ENCODE measurements around the gene PROM1.

The PROM1 gene

DNA sequence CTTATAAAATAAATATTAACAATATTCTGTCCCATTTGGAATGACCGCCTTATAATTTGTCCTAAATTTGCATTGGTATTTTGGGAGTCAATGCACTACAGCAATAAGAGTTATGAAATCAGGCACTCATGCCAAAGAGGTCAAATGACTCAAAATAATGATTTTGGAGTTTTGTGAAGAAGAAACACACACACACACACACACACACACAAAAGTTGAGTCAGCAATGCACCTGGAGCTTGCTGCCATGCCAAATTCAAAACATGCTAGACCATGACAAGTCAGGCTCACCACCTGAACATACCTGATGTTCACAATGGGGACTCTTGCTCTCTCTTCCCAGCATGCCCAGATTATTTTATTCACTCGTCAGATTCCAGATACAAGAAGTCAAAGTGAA, 56.7 kb downstream of the PROM1 start:
- in situ Hi-C loops (cut with HindIII; ENCODE audit: low pct_unique_long_range_greater_than_20kb, low sequenced_read_pairs): no loop called here
- TF ChIP-seq JUND (IDR thresholded peaks at IDR 0.05; ENCODE audit: low read depth): no peak
- no peak for DNase-seq (ENCODE audit: low read depth in 1 of 2, low spot score in 1 of 2)

DNA sequence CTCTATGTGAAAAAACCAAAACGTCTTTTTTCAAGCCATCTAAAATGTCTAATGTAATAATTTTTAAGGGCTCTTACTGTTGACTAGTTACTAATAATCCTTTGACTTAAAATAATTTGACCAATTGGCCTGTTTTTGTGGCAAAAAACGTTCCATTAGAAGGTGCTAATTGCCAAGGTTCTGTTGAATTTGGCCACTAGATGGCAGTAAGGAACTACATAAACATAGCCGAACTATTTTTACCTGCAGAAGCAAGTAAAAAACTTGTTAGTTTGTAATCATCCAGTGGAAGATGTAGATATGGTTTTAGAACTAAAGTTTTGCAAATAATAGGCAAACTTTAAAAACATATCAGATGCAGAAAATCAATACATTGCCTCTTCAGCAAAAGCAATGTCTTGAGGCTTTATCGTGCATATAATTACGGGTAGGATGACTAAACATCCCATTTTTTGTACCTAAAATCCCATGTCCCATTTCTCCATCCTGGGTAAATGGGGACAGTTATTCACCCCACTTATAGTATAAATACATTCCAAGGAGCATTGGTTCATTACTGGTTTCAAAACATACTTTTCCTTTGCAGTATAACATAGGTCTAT, 57.6 kb downstream of the PROM1 start:
- in situ Hi-C loops (cut with HindIII; ENCODE audit: low pct_unique_long_range_greater_than_20kb, low sequenced_read_pairs): no loop called here
- DNase-seq (ENCODE audit: low read depth in 1 of 2, low spot score in 1 of 2): peak in 1 of 2 experiments; percentile 63
- TF ChIP-seq JUND (IDR thresholded peaks at IDR 0.05; ENCODE audit: low read depth): no peak

DNA sequence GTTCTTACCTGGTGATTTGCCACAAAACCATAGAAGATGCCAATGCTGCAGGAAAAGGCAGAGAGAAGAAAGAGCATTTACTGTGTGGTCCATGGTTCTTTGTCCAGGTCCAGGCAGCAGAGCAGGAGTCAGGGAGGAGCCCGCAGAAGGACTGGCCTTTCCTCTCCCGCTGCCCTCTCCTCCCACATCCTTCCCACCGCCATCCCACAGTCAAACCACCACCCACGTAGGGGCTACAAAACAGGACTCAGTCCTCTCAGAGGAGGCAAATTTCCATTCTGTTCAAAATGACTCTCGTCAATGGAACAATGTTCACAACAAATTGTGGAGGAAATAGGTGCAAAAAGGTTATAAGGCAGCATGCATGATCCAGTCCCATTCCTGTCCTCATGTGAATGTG, 58.6 kb downstream of the PROM1 start:
- DNase-seq (ENCODE audit: low read depth in 1 of 2, low spot score in 1 of 2): no peak
- TF ChIP-seq JUND (IDR thresholded peaks at IDR 0.05; ENCODE audit: low read depth): no peak

DNA sequence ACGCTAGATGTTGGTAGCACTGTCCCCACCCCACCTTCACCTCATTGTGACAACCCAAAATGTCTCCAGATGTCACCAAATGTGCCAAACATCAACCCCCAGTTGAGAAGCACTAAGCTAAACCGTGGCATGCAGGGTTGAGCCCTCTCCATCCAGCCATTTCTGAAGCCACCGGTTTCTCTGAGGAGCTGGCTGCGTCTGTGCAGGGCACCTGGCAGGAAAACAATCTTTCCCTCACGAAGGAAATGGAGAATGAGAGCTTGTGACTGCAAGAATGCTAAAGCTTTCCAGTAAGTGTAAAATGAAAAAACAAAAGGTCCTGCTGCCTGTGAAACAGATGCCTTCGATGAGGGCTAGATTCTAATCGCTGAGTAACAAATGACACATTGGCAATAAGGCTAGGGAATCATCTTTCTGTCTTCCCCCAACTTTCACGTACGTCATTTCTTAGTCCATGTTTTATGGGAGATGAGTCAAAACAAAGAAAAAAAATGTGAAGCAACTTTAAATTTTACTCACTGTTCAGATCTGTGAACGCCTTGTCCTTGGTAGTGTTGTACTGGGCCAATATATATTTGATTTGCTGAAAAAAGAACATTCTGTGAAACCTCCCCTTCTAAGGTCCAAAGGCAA, 59.9 kb downstream of the PROM1 start:
- in situ Hi-C loops (cut with HindIII; ENCODE audit: low pct_unique_long_range_greater_than_20kb, low sequenced_read_pairs): no loop called here
- TF ChIP-seq JUND (IDR thresholded peaks at IDR 0.05; ENCODE audit: low read depth): no peak
- DNase-seq (ENCODE audit: low read depth in 1 of 2, low spot score in 1 of 2): no peak

More for the DNA sequence above, 58.6 kb downstream of the PROM1 start:
- in situ Hi-C loops (cut with HindIII; ENCODE audit: low pct_unique_long_range_greater_than_20kb, low sequenced_read_pairs): no loop called here

DNA sequence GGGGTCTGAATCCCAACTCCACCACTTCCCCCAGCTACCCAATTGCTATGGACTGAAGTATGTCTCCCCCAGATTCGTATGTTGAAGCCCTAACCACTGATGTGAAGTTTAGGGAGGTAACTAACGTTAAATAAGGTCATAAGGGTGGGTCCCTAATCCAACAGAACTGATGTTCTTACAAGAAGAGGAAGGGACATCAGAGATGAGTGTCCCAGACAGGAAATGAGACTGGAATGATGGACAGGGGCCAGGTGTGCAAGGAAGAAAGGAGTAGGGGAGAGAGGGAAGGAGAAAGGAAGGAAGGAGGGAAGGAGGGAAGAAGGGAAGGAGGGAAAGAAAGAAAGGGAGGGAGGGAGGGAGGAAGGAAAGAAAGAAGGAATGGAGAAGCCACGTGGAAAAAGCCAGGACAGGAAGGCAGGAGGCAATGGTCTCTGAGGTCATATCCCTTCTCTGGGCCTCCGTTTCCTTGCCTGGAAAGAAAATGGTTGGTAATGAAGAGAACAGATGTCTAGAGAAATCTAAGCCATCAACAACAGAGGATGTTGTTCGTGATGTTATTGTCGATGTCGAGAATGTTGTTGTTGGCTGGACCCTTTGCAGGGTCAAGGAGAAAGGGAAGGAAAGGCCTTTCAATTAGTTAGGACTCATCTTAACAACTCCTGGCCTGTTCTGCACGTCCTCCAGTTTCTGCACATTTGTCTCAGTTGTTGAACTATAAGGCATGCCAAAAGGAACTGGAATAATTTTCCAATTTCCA, 61.8 kb downstream of the PROM1 start:
- no peak for DNase-seq (ENCODE audit: low read depth in 1 of 2, low spot score in 1 of 2)
- in situ Hi-C loops (cut with HindIII; ENCODE audit: low pct_unique_long_range_greater_than_20kb, low sequenced_read_pairs): no loop called here
- no peak for TF ChIP-seq JUND (IDR thresholded peaks at IDR 0.05; ENCODE audit: low read depth)

DNA sequence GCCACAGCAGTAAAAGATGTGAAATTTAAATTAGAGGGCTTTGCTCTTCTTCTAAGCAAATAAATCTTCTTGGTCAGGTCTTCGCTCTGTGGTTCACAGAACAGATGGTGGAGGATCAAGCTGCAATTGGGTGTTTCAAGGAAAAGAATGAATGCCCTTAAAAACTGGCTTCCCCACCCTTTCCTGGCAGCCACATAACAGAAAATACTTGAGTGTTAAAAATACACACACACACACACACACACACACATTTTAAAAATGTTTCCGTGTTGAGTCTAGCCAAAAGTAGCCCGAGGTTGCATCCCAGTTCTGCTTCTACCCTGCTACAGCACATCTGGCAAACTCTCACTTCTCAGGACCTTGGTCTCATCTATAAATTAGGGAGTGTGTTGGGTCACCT, 64.2 kb downstream of the PROM1 start:
- no peak for TF ChIP-seq JUND (IDR thresholded peaks at IDR 0.05; ENCODE audit: low read depth)
- in situ Hi-C loops (cut with HindIII; ENCODE audit: low pct_unique_long_range_greater_than_20kb, low sequenced_read_pairs): no loop called here
- no peak for DNase-seq (ENCODE audit: low read depth in 1 of 2, low spot score in 1 of 2)

DNA sequence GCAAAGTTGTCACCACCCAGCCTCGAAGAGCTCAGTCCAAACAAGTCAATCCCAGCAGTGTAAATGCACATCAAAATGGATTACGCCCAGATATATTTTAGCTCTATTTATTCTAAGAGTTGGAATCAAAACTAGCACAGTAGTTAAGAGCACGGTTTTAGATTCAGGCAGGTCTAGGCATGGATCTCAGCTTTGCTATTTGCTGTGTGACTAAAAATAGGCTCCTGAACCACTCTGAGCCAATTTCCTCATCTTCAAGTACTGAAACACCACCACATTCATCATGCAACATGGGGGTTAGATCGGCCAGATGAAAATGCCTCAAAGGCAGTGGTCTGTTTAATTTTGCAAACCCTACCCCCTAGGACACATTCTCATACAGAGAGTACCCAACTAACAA, 65.0 kb downstream of the PROM1 start:
- TF ChIP-seq JUND (IDR thresholded peaks at IDR 0.05; ENCODE audit: low read depth): no peak
- DNase-seq (ENCODE audit: low read depth in 1 of 2, low spot score in 1 of 2): no peak
- in situ Hi-C loops (cut with HindIII; ENCODE audit: low pct_unique_long_range_greater_than_20kb, low sequenced_read_pairs): no loop called here

DNA sequence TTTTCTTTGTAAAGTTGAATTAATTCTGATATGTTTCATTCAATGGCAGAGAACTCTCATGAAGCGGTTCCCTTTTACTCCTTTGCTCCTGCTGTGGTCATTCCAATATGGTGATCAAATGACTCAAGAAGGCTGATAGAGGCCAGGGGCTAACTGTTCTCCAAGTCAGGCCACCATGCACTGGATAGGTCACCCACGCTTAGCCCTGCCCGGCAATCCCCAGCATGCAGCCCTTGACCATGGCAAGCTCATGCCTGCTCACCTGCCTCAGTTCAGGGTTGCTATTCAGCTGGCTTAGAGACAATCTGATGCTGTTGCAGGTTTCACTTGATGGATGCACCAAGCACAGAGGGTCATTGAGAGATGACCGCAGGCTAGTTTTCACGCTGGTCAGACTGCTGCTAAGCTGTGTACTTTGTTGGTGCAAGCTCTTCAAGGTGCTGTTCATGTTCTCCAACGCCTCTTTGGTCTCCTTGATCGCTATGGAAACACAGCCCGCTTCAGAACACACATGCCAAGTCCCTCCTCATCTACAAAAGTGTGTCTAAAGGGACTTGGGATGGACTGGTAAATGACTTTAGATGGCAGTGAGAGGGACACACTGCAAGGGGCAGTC, 65.7 kb downstream of the PROM1 start:
- no peak for DNase-seq (ENCODE audit: low read depth in 1 of 2, low spot score in 1 of 2)
- no peak for TF ChIP-seq JUND (IDR thresholded peaks at IDR 0.05; ENCODE audit: low read depth)
- in situ Hi-C loops (cut with HindIII; ENCODE audit: low pct_unique_long_range_greater_than_20kb, low sequenced_read_pairs): no loop called here

DNA sequence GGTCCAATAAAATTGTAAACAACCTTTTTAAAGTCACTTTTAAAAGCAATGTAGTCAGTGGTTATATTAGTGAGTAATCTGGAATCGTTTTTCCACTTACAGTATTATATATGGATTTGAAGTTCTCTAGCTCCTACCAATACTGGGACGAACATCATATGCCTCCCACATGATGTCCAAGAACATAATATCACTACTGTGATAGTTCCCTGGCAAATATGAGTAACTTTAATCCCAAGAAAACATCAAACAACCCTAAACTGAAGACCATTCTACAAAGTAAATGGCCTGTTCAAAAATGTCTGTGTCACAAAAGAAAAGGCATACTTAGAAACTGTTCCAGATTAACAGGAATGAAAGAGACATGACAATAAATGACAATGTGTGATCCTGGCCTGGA, 67.3 kb downstream of the PROM1 start:
- DNase-seq (ENCODE audit: low read depth in 1 of 2, low spot score in 1 of 2): no peak
- TF ChIP-seq JUND (IDR thresholded peaks at IDR 0.05; ENCODE audit: low read depth): no peak
- in situ Hi-C loops (cut with HindIII; ENCODE audit: low pct_unique_long_range_greater_than_20kb, low sequenced_read_pairs): no loop called here

DNA sequence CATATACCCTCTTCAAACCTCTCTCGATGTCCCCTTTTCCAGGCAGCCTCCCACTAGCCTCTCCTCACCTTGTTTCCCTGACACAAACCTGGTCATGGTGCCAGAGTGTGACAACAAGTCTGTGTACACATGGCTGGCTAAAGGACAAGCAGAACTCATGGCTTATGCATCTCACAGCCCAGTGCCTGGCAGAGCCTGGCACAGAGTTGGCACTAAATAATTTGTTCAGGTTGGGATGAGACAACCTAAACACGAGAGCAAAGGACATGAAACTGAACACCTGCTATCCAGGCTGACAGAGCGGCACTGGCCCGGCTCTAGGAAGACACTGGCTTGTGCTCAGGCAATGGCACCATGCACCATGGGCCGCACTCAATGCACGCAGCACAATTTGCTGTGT, 72.7 kb downstream of the PROM1 start:
- in situ Hi-C loops (cut with HindIII; ENCODE audit: low pct_unique_long_range_greater_than_20kb, low sequenced_read_pairs): no loop called here
- DNase-seq (ENCODE audit: low read depth in 1 of 2, low spot score in 1 of 2): no peak
- no peak for TF ChIP-seq JUND (IDR thresholded peaks at IDR 0.05; ENCODE audit: low read depth)

DNA sequence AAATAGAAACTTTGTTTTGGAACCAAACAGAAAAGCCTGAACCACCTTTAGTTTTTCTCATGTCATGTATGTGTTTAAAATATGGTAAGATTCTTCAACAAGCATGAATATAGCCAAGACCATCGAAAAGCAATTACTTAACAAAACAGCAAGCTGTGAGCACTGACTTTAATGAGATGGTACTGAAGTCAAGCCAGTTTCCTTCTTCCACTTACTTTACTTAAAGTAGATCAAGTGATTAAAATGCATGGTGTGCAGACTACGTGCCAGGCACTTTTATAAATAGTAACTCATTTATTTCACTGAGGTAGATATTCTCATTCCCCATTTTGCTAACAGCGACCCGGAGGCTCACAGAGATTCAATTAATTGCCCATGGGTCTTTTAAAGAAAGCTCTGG, 74.7 kb downstream of the PROM1 start:
- TF ChIP-seq JUND (IDR thresholded peaks at IDR 0.05; ENCODE audit: low read depth): no peak
- DNase-seq (ENCODE audit: low read depth in 1 of 2, low spot score in 1 of 2): no peak
- in situ Hi-C loops (cut with HindIII; ENCODE audit: low pct_unique_long_range_greater_than_20kb, low sequenced_read_pairs): no loop called here

DNA sequence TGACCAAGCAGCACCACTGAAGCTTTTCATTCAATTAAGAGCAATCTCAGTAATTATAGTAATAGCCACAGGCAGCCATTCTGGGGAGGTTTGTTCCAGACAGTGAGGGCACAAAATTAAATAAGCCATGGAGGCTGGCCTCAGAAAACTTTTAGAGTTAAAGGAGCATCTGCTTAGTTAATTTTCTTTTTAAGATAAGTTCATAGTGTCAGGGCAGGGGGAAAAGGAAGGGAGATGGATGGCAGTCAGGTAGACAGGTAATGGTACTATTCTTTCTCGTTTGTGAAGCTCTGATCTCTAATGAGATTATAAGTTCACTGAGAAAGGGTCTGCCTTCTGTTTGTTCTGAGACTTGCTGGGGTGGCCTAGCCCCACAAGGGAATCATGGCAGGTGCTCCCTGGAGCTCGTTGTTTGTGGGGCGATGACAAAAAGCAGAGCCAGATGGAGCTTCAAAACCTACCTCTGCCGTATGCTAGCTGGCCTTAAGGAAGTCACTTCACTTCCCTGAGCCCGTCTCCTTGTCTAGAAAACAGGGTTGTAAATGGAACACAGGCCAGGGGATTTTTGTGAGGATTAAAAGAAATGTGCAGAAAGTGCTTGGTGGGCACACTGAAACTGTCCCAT, 76.2 kb downstream of the PROM1 start:
- no peak for DNase-seq (ENCODE audit: low read depth in 1 of 2, low spot score in 1 of 2)
- no peak for TF ChIP-seq JUND (IDR thresholded peaks at IDR 0.05; ENCODE audit: low read depth)
- in situ Hi-C loops (cut with HindIII; ENCODE audit: low pct_unique_long_range_greater_than_20kb, low sequenced_read_pairs): no loop called here
